Activated naive CD8-positive, alpha-beta T cell (primary cell): ENCODE results near the gene LAIR1.
"Not testable (repeated sequence)": the region's sequence is repeated elsewhere in the genome, so short reads cannot be mapped to it uniquely, and the experiment has no call there.

Experiments
- H3K27ac Mint-ChIP-seq: one replicate; pipeline ENCODE4 v1.8.0; 2021; ENCODE audit warnings: mixed read lengths
- H3K27me3 Mint-ChIP-seq: one replicate; pipeline ENCODE4 v1.8.0; 2021; ENCODE audit warnings: mixed read lengths
- H3K36me3 Mint-ChIP-seq: one replicate; pipeline ENCODE4 v1.8.0; 2021; ENCODE audit warnings: mixed read lengths
- H3K4me1 Mint-ChIP-seq: one replicate; pipeline ENCODE4 v1.8.0; 2021; ENCODE audit warnings: low read depth, mixed read lengths
- H3K4me3 Mint-ChIP-seq: one replicate; pipeline ENCODE4 v1.8.0; 2021; ENCODE audit warnings: mild to moderate bottlenecking, mixed read lengths
- H3K9me3 Mint-ChIP-seq: one replicate; pipeline ENCODE4 v1.8.0; 2021; ENCODE audit warnings: low read depth, mixed read lengths

Gene LAIR1

GRCh38 chr19:54338521-54338920 is 26.2 kb downstream of the LAIR1 start:
- H3K27me3 Mint-ChIP-seq = no peaks in the 10 kb centered on the region
- H3K27ac Mint-ChIP-seq = no peak overlapping the region
- H3K4me1 Mint-ChIP-seq = no peaks in the 10 kb centered on the region
- no peaks in the 10 kb centered on the region for H3K9me3 Mint-ChIP-seq
- H3K36me3 Mint-ChIP-seq = no peaks in the 10 kb centered on the region
- no peak overlapping the region for H3K4me3 Mint-ChIP-seq

GRCh38 chr19:54337858-54338230 is 26.9 kb downstream of the LAIR1 start:
- Mint-ChIP-seq H3K27me3 (no peaks in the 10 kb centered on the region), H3K4me1 (no peaks in the 10 kb centered on the region), H3K4me3 (no peak overlapping the region), H3K27ac (no peak overlapping the region), H3K36me3 (no peaks in the 10 kb centered on the region), H3K9me3 (no peaks in the 10 kb centered on the region)

GRCh38 chr19:54336893-54337857 is 27.6 kb downstream of the LAIR1 start:
- H3K9me3 Mint-ChIP-seq = no peaks in the 10 kb centered on the region

GRCh38 chr19:54335979-54336892 is 28.5 kb downstream of the LAIR1 start:
- H3K27me3 Mint-ChIP-seq = no peaks in the 10 kb centered on the region
- no peak overlapping the region for H3K27ac Mint-ChIP-seq
- H3K4me1 Mint-ChIP-seq = no peaks in the 10 kb centered on the region

More at GRCh38 chr19:54336893-54337857, 27.6 kb downstream of the LAIR1 start:
- no peak overlapping the region for H3K27ac Mint-ChIP-seq
- no peaks in the 10 kb centered on the region for H3K27me3 Mint-ChIP-seq
- H3K36me3 Mint-ChIP-seq = no peaks in the 10 kb centered on the region
- no peak overlapping the region for H3K4me3 Mint-ChIP-seq
- no peaks in the 10 kb centered on the region for H3K4me1 Mint-ChIP-seq

GRCh38 chr19:54335164-54335563 is 29.6 kb downstream of the LAIR1 start:
- Mint-ChIP-seq H3K27ac (no peak overlapping the region), H3K36me3 (no peaks in the 10 kb centered on the region), H3K27me3 (no peaks in the 10 kb centered on the region), H3K4me3 (no peak overlapping the region), H3K4me1 (no peaks in the 10 kb centered on the region), H3K9me3 (no peaks in the 10 kb centered on the region)

More at GRCh38 chr19:54335979-54336892, 28.5 kb downstream of the LAIR1 start:
- H3K36me3 Mint-ChIP-seq = no peaks in the 10 kb centered on the region
- H3K9me3 Mint-ChIP-seq = no peaks in the 10 kb centered on the region
- no peak overlapping the region for H3K4me3 Mint-ChIP-seq

GRCh38 chr19:54333586-54334298 is 31.0 kb downstream of the LAIR1 start:
- peaks cover 1% of the 10 kb centered on the region for H3K36me3 Mint-ChIP-seq
- peaks cover 5% of the 10 kb centered on the region for H3K4me1 Mint-ChIP-seq
- H3K27ac Mint-ChIP-seq = no peak overlapping the region
- H3K9me3 Mint-ChIP-seq = no peaks in the 10 kb centered on the region
- H3K4me3 Mint-ChIP-seq = no peak overlapping the region
- no peaks in the 10 kb centered on the region for H3K27me3 Mint-ChIP-seq

- Mint-ChIP-seq H3K4me3 (no peak overlapping the region), H3K36me3 (peaks cover 3% of the 10 kb centered on the region), H3K4me1 (peaks cover 17% of the 10 kb centered on the region), H3K9me3 (no peaks in the 10 kb centered on the region), H3K27me3 (no peaks in the 10 kb centered on the region), H3K27ac (no peak overlapping the region)
Observed at GRCh38 chr19:54332149-54332548, 32.6 kb downstream of the LAIR1 start.

GRCh38 chr19:54331626-54332025 is 33.1 kb downstream of the LAIR1 start:
- Mint-ChIP-seq H3K4me3 (no peak overlapping the region), H3K27me3 (no peaks in the 10 kb centered on the region), H3K36me3 (peaks cover 3% of the 10 kb centered on the region), H3K4me1 (peaks cover 21% of the 10 kb centered on the region), H3K27ac (no peak overlapping the region), H3K9me3 (no peaks in the 10 kb centered on the region)

GRCh38 chr19:54329476-54330165 is 35.1 kb downstream of the LAIR1 start:
- peaks cover 3% of the 10 kb centered on the region for H3K36me3 Mint-ChIP-seq
- no peaks in the 10 kb centered on the region for H3K9me3 Mint-ChIP-seq
- H3K27me3 Mint-ChIP-seq = no peaks in the 10 kb centered on the region
- H3K4me3 Mint-ChIP-seq = no peak overlapping the region
- no peak overlapping the region for H3K27ac Mint-ChIP-seq
- H3K4me1 Mint-ChIP-seq = peaks cover 28% of the 10 kb centered on the region

- not testable (repeated sequence) for H3K4me3 Mint-ChIP-seq, H3K27me3 Mint-ChIP-seq, H3K36me3 Mint-ChIP-seq, H3K9me3 Mint-ChIP-seq
- Mint-ChIP-seq H3K4me1 (peaks cover 28% of the 10 kb centered on the region), H3K27ac (peak overlapping the region; percentile 50)
Observed at GRCh38 chr19:54328781-54329180, 36.0 kb downstream of the LAIR1 start.

GRCh38 chr19:54325631-54326030 is 39.1 kb downstream of the LAIR1 start:
- H3K9me3 Mint-ChIP-seq = no peaks in the 10 kb centered on the region
- H3K27ac Mint-ChIP-seq = no peak overlapping the region
- peaks cover 28% of the 10 kb centered on the region for H3K4me1 Mint-ChIP-seq
- no peak overlapping the region for H3K4me3 Mint-ChIP-seq
- peaks cover 2% of the 10 kb centered on the region for H3K27me3 Mint-ChIP-seq
- H3K36me3 Mint-ChIP-seq = peaks cover 3% of the 10 kb centered on the region

GRCh38 chr19:54325194-54325621 is 39.5 kb downstream of the LAIR1 start:
- Mint-ChIP-seq H3K4me1 (peaks cover 28% of the 10 kb centered on the region), H3K27me3 (peaks cover 2% of the 10 kb centered on the region), H3K27ac (no peak overlapping the region), H3K4me3 (no peak overlapping the region), H3K9me3 (no peaks in the 10 kb centered on the region), H3K36me3 (peaks cover 3% of the 10 kb centered on the region)

- Mint-ChIP-seq H3K4me3 (no peak overlapping the region), H3K36me3 (peaks cover 3% of the 10 kb centered on the region), H3K27me3 (peaks cover 2% of the 10 kb centered on the region), H3K4me1 (peaks cover 26% of the 10 kb centered on the region), H3K9me3 (no peaks in the 10 kb centered on the region), H3K27ac (no peak overlapping the region)
Observed at GRCh38 chr19:54324071-54324470, 40.7 kb downstream of the LAIR1 start.

- H3K27ac Mint-ChIP-seq, H3K36me3 Mint-ChIP-seq, H3K27me3 Mint-ChIP-seq, H3K4me3 Mint-ChIP-seq, H3K9me3 Mint-ChIP-seq: not testable (repeated sequence)
- H3K4me1 Mint-ChIP-seq = peaks cover 16% of the 10 kb centered on the region
Observed at GRCh38 chr19:54322934-54323333, 41.8 kb downstream of the LAIR1 start.
